Hematopoietic multipotent progenitor cell (in vitro differentiated cells): ENCODE results near the gene GPR39. TPM values are rescaled to one million over a fixed set of nuclear protein-coding genes. Genes with fewer than 3 reads are reported as not detected.
A peak's percentile ranks its signal among the peaks of the same experiment; 100 is the strongest.

Experiments used
- DNase-seq, 3 donors: peaks; one replicate each; pipeline ENCODE4 v3.0.0-alpha.2; 2011 to 2015; ENCODE audit warnings: low read depth in 2 of 3, low spot score in 2 of 3
- total RNA-seq: library from RNA; depleted of rRNA; stranded (reverse); fragments of >200 nt; gene quantifications from one replicate; pipeline ENCODE4 v1.2.3, GENCODE V29; 2012

The GPR39 gene
- total RNA-seq, 1 donor = under 0.01 TPM

DNA sequence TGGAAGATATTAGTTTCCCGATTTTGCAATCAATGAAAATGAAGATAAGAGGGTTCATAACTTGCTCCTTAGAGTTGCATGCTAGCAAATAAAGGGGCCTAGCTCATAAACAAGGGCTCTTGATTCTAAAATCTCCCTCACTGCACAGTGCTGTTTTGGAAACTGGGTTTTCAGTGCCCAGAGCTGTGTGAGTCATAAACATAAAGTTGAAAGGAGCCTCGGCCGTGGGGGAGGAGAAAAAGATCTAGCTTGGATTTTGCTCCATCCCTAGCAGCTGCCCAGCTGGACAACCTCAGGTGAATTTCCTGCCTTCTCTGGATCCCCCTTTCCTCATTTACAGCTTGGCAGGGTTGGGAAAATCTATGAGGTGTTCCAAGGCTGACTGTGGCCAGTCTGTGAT, 210.9 kb downstream of the GPR39 start:
- no peak for DNase-seq

DNA sequence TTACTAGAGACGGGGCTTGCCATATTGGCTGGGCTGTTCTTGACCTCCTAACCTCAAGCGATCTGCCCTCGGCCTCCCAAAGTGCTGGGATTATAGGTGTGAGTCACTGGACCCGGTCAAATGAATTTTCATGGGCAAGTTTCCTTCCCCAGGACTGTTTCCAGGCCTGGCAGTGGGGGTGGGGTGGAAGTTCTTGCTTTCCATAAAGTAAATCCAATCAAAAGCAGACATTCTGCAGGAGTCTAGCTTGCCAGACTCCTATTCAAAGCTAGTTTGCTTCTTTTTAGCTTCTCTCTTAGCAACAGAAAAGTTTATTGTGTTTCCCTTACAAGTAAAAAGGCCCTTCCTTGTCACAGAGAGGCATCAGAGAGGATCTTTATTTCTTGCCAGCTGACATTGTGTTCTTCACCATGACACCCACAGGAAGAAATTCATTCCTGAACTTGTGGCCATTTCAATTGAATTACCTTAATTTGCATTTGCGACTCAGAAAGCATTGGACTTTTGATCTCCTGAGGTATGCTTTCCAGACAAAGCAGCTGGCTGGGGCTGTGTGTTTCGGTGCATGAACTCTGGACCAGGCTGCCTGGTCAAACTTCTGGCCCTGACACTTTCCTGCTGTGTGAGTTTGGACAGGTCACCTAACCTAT, 215.5 kb downstream of the GPR39 start:
- DNase-seq = no peak

DNA sequence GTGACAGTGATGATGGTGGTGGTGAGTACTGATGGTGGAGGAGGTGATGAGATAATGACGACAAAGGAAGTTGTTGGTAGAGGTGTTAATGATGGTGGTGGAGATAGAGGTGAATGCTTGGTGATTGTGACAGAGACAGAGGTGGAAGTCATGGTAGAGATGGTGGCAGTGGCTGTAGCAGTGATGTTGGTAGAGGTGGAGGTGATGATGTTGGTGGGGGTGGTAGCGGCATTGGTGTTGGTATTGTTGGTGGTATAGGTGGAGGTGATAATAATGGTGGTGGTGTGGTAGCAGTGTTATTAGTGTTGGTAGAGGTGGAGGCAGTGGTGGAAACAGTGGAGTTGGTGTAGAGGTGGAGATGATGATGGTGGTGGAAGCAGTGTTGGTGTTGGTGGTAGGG, 217.0 kb downstream of the GPR39 start:
- no peak for DNase-seq

DNA sequence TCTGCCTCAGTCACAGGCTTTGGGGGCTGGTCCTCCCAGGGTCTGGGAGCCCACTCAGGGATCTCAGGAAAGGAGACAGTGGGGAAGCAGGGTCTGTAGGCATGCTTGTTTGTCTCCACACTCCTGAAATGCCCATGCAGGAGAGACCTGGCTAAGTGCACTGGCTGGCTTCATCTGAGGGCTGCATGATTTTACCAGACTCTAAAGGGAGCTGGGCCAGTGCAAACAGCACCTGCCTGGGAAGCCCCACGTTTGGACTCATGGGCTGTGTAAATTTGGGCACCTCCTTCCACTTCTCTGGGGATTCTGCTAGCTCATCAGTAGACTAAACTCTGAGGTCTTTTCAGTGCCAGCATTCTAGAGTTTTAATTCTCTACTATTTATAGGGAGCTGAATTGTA, 219.7 kb downstream of the GPR39 start:
- DNase-seq = no peak

DNA sequence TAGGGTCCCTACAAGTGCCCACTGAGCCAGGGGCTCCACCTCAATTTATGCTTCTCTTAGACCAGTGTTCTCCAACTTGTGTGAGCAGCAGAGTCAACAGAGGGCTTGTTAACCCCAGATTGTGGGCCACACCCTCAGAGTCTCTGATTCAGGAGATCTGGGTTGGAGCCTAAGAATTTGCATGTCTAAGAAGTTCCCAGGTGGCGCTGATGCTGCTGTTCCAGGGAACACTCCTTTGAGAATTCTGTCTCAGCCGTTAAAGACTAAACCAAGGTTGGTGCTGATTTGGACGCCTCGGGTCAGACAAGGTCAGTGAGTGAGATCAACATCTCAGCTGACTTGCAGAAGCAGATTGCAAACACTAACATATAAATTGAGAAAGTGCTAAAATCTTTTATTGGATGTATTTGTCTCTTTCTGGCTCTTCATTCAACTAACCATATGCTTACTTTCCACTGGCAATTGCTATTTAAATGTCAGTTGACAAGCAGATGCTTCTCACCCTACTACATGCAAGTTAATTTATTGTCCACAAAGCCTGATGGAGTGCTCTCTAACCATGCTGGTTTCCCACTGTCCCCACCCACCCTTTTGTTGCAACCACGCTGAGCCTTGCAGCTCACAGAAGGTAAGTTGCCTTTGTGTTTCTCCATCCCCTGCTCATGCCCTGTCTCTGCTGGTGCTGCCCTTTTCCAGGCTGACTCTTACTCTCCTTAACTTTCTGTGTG, 221.9 kb downstream of the GPR39 start:
- DNase-seq = no peak

DNA sequence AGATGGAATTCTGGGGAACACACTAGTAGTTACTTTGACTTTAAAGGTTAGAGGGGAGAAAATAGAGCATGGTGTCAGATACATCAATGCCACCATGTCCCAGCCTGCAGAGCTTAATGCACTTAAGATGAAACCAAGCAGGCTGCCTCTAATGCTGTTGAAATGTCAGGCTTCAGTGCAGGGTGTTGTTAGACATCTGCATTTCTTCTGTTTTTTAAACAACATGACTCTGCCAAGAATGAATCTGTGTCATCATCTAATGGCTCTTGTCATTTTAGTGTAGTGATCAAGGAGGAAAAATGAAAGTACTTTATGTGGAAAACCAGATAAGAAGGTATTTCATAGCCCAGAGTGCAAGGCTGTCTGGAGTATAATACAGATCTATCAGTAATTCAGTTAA, 223.5 kb downstream of the GPR39 start:
- no peak for DNase-seq

DNA sequence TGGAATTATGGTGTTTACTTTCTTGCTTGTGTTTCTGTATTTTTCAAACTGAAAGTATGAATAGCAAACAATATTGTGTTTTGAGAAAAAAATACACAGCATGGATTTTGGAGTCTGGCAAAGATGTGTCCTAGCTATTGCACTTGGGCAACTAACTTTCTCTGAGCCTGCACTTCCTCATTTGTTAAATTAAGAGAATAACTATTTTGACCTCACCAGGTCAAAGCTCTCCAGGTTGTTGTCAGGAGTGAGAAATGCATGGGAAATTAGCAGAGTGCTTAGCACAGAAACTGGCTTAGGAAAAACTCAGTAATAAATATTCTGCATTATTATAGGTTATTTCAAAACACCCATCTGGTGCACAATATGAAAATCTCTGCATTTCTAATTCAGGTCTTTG, 225.2 kb downstream of the GPR39 start:
- no peak for DNase-seq

DNA sequence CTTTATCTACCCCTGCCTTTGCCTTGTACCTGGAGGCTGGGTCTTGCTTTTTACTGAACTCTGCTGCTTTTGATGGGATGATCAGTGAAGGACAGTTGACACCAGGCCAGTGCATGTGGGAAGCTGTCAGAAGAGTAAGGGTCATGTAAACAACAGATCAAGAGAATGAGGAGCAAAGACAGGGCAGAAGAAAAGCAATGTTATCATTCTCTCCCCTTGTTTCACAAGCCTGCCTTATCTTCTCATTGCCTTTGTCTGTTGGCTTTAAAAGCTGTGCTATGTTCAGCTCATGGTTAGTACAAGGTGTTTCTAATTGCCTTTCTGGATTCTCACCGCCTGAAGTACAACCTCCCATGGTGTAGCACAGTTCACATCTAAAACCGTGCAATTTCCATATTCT, 225.8 kb downstream of the GPR39 start:
- DNase-seq = no peak

DNA sequence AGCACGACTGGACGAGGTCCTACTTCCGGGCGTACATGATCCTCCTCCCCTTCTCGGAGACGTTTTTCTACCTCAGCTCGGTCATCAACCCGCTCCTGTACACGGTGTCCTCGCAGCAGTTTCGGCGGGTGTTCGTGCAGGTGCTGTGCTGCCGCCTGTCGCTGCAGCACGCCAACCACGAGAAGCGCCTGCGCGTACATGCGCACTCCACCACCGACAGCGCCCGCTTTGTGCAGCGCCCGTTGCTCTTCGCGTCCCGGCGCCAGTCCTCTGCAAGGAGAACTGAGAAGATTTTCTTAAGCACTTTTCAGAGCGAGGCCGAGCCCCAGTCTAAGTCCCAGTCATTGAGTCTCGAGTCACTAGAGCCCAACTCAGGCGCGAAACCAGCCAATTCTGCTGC, 228.6 kb downstream of the GPR39 start:
- DNase-seq = no peak

DNA sequence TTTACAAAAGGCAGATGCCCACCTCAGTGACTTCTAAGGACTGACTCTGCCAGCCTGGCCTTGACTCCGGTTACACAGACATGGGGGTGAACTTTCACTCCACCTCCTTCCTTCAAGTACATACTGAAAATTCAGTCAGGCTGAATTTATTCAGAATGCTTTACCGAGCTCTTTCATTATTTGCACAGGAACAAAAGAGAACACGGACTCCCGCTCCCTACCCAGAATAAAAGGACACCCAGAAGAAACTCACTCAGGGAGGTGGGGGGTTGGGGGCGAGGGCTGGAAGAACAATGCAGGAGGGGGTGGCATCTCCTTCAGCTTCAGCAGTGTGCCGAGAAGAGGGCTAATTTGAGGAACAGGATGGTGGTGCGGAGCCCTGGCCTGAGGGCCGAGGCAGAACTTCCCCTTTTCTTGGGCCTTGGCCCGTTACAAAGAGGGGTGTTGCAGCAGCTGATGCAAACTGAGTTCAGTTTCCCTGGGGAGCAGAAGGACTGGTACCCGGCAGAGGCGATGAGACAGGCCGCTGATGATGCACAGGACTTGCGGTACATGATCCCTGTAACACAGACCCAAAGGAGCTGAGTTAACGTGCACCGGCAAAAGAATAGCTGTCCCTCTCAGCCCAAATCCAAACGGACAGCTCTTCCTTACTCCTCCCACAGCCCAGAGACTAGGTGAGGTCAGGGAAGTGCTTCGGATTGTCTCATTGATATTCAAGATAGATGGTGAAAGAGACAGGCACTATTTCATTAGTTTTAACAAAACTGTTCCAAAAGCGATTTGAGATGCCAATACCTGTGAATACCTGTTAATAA, 229.3 kb downstream of the GPR39 start:
- peak in 1 of 3 donors; percentile 34 for DNase-seq

DNA sequence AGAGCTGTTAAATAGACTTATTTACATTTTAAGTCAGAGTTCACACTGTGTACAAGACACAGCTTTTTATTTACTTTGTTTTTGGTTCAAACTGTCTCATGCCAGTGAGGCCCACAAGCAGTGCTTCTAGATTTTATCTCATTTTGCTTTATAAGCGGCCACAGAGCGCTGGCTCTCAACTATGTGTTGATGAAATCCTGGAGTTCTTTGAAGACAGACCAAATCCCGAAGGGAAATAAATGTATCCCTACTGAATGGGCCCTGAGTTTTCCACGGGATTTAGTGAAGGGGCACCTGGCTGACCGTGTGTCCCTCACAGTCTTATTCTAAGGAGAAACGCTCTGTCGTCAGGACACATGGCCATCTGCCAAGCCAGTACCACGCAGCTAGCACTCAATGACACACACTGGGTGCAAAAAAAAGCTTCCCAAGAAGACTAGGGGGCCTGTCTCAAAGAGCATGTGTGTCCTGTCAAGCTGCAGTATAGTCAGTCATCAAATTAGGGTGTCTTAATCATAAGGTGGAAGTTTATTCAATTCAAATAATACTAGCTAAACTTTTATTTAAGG, 230.0 kb downstream of the GPR39 start:
- no peak for DNase-seq

DNA sequence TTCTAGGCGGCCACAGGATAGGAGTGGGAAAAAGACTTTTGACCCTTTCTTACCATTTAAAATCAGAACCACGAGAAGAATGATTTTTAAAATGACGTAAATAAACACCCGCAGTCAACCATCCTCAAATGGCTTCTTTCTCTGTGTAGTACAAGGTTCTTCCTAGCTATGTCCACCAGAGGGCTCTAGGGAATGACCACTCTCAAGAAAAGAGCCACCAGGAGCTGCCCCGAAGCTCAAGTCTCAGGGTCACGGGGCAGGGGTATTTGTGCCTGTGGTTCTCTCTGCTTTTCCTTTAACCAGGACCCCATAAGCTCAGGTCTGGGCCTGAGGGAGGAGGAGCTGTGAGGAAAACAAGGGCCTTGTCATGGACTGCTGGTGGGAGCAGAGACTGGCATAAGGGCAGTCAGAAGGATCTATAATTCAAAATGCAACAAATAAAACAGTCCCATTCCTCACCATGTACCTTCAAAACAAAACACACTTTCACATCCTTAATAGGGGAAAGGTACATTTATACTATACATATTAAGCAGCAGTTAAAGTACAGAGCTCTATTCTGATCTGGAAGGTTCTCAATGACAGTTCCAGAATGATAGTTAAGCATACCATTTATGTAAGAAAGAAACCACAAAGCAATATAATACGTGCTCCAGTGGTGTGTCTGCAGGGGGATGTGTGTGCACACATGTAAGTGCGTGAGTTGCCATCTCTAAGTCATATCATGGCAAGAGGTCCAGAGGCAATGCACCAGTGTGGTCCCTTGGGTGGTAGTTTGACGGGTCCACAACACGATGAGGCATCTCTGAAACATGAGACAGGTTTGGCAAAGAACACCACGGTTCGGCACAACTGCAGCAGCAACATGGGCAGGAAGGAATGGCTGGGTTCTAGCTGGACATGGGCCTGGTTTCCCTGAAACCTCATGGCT, 234.8 kb downstream of the GPR39 start:
- DNase-seq = no peak

DNA sequence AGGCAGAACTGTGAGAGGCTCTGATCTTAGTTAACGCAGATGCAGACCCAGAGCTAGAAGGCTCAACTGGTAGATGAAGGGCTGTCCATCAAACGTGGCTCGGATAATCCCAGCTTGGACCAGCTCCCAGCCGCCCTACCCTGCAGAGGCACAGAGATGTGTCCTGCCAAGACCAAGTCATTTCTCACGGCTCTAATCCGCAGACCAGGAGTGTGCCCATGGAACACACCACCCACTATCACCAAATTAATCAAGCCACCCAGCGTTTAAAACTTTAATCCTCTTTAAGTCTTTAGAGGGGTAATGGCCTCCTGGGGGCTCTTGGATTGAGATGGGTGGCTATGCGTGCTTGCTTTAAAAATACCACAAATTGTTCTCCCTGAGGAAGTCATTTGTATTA, 235.9 kb downstream of the GPR39 start:
- no peak for DNase-seq

DNA sequence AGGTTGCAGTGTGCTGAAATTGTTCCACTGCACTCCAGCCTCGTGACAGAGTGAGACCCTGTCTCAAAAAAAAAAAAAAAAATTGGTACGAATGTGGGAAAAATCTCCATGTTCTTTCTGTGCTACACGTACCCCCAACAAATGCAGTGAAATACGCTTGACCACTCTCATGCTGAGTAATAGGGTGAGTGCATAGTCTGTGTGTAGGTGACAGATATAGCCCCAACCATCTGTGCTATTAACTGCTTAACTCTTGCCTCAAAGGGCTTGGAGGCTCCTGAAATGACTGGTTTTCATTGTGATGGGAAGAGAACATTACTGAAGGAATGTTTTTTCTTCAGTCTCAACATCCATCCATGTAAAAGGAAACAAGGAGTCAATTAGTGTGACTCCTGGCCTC, 237.7 kb downstream of the GPR39 start:
- no peak for DNase-seq

DNA sequence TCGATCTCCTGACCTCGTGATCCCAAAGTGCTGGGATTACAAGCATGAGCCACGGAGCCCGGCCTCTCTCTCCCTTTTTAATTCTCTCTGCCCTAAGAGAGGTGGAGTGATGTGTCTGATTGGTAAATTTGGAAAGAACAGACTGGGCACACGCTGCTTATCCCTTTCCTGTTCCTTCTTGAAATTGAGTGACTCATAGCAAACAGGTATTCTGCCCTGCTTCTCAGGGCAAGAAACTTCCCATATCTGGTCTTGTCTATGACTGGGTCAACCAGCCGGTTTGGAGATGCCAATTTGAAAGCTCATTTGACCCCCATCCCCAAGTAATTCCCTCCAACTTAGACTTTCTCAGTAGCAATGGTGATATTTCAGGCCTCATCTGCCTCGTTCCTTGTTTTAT, 238.4 kb downstream of the GPR39 start:
- DNase-seq = no peak

DNA sequence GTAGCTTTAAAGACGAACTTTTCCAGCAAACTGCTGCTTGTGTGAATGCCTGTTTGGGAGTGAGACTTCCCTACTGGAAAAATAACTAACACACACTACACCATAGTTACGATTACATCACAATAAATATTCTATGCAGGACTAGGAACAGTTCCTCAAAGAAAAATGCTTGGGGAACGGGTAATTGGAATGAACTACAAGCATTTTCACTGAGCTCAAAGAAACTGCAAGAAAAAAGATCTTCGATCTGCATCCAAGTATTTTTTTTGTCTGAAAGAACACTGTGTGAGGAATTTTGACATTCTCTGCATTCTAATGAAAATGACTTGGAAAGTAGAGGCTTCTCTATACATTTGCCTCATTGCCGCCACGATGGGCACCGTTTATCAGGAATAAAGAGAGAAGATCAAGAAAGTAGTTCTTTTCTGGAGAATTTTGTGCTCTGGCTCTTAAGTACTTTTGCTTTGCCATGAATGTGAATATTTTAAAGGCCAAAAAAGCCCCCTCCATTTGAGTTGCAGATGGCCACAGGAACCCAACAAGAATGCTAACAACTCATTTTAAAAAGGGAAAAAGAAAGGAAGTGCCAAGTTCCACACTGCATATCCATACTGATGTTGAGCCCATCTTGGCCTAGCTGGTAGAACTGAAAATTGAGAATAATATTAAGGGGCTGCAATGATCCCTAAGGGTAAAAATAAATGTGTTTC, 239.8 kb downstream of the GPR39 start:
- no peak for DNase-seq

DNA sequence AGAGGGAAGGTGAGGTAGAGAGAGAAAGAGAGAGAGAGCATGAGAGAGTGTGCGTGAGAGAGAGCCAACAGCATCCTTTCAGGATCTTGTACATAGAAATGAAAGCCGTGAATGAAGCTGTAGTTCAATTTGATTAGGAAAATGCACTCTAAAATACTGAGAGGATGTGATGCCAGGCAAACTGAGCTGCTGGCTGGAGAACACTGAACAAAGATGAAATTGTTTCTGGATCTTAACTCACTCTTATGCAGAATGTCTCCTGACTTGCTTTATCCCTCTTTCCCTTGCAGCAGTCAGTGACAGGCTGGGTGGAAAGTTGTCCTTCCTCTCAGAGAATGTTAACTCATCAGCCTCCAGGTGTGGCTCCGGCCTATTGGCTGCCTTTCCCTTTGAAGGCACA, 242.7 kb downstream of the GPR39 start:
- DNase-seq = no peak

DNA sequence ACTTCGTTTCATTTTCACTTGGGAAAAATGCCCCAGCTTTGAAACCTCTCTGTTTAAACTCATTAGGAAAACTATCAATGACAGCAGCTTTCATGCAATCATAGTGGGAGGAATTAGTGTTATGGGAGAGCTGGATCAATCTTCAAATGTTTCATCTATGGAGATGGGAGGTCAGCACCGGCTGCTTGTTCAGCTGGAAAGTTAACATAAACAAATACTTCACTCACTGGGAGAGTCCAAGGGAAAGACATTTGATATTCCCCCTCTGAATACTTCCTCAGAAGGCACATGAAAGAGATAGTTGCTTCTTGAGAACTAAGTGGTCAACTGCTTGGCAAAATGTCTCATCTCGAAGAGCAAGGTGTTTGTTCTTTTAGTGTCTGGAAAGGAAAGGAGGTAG, 246.1 kb downstream of the GPR39 start:
- DNase-seq = no peak

DNA sequence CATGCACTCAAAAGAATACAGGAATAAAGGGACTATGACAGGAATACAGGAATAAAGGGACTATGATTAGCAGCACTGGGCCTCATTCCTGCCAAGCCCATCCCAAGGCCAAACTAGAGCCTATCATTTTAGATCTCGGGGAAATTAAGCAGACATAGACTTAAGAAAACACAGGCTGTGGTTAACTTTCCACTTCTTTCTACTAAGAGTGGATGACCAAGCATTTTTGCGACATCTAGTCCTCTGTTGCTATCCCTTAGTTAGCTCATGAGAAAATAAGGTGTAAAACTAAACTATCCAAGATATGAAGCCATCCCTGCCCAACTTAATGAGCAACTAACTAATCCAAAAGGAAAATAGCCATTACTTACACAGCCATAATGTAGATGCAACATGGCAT, 247.5 kb downstream of the GPR39 start:
- DNase-seq = peak in 1 of 3 donors; percentile 55
